GM18870 (cell line): Measurements from ENCODE around the gene MSI2.

Source experiments
- ATAC-seq: cut with Tn5 transposase; IDR thresholded peaks from one replicate; pipeline ENCODE4 v1.9.1; 2021; ENCODE audit warnings: moderate library complexity; ENCODE audit not compliant: unreplicated experiment

MSI2 gene

DNA sequence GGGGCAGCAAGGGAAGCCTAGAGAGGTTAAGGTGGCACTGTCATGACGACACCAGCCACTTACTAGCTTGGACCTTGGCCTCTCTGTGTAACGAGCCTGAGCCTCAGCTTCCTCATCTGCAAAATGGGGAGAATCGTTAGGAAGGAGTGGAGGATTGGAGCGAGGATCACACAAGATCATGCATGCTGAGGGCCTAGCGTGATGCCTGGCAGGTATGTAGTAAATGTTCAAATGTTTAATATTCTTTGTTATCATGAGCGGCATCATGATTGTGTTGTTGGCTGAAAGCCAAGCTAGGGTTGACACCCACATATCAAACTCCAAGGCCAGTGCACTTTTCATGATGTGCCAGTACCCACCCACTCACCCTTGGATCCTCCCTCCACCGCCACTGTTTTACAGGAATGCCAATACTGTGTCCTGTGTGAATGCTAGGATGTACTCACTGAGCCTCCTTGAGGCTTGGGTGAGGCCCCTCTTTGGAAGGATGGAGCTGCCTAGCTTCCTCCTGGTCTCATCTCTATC, 192.5 kb downstream of the MSI2 start:
- ATAC-seq: no peak

DNA sequence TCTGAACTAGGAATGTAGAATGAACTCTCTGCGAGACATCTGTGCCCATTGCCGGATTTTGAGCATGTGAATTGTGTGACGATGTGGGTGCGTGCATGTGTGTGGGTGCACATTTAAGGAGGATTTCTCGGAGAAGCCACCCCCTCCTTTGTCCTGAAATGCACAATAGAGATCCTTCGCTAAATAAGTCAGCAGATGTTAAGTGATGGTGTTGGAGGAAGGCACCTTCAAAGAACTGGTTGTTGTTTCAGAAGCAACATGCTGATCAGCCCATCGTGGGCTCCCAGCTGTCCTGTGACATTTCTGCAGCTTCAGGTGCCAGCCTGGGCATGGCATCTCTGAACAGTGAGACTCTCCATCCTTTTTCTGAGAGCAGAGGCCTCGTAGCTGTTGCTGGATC, 194.9 kb downstream of the MSI2 start:
- ATAC-seq: no peak

DNA sequence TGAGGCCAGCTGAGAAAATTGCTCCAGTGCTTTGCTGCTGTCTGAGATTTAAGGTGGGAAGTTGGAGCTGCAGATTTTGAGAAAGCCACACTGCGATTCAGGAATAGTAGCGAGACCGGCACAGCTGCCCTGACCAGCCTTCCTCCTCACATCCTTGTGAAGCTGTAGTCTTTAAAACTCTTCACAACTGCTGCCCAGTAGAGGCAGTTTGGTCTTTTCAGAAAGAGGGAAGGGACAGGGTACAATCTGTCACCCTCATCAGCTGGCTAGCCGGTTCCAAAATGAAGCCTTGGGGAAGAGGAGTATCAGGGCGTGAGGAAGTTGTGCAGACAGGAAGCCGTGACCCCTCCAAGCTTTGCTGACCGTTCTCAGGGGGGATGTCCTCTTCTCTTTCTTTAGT, 195.3 kb downstream of the MSI2 start:
- no peak for ATAC-seq

DNA sequence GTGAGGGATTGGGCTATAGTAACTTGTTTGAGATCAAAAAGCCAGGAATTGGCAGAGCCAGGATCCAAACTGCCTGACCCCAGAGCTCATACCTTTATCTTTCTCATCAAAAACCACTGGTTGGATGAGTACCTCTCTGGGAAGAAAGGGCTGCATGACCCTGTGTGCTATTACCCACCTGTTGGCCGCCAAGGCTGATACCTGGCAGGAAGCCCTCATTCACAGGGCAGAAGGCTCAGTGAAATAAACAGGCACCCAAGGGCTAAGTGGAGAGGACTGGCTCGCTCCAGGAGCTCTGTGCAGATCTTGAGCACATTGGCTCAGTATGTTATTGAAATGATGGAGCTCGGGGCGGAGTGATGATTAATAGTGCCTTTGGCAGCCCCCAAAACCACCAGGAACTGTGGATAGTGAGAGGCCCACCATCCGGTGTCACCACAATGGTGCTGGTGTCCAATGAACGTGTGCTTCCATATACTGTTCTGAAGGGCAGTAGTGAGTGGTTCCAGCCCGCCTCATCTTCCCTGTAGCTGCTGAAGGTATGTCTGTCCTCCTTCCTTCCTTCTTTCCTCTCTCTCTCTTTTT, 197.6 kb downstream of the MSI2 start:
- ATAC-seq: no peak

DNA sequence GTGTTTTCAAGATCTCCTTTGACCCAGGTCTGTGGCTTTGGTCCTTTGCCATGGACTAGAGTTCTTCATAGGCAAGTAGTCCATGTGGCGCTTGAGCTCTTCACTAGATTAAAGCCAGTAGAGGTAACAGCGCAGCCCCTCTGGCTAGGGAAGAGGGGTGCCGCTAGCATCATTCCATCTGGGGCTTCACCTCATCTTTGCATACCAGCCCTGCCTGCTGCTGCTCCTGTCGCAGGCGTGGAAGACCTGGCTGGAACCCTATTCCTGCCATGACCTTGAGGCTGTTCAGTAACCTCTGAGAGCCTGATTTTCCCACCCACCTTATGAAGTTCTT, 198.4 kb downstream of the MSI2 start:
- ATAC-seq: no peak

DNA sequence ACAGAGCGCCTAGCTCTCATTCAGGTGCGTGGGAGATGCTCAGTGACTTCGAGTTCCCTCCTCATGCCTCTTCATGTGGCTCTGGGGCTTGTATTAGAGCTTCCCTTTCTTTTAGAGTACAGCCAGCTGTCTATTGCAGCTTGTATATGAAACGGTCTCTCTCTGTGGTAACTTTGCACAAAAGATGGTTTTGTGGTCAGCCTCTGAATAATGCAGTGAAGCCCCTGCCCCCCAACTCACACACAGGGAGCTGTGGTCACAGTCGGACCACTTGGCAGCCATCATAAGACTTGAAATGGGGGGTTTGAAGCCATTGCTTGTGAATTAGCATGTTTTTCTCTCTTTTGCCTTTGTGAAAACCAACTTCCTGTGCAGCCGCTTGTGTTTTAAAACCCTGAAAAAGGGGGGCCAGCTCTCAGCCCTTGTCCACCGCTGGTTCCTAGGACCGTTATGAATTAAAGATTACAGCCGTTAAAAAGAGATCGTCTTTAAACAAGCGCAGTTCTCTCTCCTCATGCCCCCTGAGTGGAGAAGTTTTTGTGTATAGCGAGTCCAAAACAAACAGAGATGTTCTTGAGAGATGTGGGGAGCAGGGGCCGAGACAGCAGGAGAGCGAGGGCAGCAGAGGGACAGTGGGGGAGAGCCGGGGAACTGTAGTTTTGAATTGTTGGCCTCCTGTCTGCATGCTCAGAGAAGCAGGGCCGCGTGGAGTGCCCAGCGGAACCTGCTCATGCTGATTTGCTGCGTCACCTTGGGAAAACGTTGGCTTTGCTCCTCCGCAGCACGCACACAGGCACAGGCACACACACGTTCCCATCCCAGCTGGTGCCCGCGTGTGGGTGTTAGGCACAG, 199.0 kb downstream of the MSI2 start:
- peak; percentile 79 for ATAC-seq

DNA sequence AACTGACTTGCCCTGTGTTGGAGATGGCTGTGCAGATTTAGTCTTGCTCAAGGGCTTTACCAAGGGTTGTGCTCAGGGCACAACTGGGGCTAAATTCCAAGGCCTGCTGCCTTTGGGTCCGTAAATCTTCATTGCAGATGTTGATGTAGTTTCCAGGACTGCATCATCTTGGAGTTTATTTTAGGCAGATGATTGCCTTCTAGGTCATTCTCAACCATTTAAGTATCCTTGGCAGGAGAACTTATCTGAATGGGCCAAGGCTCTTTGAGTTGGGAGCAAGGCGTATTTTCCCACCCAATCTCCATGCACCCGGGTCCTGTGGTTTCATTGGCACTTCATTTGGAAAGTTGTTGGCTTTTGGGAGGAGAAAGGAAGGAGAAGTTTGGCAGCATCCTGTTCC, 200.3 kb downstream of the MSI2 start:
- ATAC-seq: no peak

DNA sequence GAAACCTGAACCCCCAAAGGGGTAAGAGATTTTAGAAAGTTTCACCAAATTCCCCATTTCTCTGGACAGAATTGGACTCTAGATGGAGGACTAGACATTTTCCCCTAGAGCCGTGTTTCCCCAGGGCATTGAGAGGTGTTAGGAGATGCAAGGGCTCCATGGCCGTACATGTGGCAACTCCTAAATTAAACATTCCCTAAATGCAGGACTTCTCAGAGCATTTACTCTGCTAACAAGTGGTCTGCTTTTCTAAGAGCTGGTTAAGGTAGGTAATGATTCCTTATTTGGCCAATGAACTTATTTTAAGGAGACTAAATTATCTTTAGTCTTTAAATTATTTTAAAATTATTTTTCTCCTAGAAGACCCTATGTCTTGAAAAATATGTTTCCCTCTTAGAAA, 200.9 kb downstream of the MSI2 start:
- no peak for ATAC-seq

DNA sequence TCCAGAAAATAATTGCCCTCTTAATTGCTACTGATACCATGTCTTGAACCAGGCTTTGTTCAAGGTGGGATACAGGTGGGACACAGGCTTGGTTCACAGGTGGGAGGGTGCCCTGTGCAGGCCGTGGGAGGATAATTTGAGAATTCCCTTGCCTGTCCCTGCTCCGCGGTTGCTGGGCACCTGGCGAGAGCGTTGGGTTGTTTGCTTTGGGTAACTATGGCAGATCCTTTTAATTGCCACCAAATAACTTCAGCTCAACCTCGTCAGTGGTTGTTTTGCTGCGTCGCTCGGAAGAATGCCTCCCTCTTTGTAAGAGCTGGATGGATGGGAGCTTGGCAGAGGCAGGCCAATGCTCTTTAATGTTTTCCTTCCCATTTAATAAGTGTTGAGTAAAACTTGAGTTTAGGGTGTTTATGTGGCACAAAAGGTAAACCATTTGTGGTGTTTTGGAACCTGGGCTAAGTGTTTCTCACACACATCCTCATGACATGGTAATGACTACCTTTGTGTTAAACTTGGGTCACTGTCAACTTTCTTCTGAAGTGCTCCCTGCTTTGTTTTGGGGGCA, 202.5 kb downstream of the MSI2 start:
- no peak for ATAC-seq

DNA sequence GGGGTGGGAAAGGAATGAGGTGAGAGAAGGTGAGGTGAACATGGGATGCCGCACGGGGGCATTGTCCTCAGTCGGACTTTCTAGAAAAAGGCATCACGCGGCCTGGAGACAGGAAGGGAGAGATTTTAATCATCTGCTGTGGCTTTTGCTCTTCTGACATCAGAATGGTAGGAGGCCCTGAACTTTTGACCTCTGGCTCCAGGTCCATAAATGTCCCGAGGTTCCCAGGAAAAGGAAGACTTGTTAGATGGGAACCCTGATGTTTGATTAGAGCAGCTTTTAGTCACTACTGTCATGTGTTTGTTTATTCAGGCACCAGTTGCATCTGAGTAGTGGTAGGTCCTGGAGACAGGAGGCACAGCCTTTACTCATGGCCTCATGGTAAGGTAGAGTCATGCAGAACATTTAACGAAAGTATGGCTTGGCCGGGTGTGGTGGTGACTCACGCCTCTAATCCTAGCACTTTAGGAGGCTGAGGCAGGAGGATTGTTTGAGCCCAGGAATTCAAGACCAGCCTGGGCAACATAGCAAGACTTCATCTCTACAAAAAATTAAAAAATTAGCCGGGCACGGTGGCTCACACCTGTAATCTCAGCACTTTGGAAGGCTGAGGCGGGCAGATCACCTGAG, 203.1 kb downstream of the MSI2 start:
- ATAC-seq: no peak

DNA sequence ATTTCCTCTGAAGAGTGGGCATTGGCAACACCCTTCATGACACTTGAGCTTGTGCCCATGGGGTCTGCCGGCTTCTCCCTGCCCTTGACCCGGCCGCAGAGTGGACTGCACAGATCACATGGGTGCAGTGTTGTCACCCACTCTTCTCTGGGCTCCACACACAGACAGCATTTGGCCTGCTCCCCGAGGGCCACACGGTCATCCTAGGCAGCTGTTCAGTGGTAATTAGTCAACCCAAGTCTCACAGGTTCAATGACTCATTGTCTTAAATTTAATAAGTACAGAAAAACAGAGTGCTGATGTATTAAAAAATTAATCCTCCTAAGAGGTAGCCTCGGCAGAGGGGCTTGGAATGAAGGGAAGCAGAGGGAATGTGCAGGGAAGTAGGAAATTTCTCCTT, 204.8 kb downstream of the MSI2 start:
- ATAC-seq: no peak

DNA sequence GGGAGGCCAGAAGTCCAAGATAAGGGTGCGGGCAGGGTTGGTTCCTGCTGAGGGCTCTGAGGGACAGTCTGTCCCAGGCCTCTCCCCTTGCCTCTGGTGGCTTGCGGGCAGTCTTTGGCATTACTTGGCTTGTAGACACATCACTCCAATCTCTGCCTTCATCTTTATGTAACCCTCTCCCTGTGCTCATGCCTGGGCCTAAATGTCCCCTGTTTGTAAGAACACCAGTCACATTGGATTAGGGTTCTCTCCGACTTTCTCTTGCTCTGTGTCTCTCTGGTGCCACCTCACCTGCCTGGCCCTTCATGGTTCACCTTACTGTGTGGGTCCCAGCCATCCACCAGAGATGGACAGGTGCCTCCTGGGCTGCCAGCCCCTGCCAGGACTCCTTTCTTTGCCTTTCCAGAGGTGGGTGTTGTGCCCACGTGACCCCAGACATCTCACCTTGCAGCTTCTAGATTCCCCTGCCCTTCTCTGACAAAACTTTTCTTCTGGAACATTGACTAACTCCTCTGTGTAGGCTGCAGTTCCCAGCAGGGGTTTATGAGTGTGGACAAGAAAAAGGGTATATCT, 205.8 kb downstream of the MSI2 start:
- no peak for ATAC-seq

DNA sequence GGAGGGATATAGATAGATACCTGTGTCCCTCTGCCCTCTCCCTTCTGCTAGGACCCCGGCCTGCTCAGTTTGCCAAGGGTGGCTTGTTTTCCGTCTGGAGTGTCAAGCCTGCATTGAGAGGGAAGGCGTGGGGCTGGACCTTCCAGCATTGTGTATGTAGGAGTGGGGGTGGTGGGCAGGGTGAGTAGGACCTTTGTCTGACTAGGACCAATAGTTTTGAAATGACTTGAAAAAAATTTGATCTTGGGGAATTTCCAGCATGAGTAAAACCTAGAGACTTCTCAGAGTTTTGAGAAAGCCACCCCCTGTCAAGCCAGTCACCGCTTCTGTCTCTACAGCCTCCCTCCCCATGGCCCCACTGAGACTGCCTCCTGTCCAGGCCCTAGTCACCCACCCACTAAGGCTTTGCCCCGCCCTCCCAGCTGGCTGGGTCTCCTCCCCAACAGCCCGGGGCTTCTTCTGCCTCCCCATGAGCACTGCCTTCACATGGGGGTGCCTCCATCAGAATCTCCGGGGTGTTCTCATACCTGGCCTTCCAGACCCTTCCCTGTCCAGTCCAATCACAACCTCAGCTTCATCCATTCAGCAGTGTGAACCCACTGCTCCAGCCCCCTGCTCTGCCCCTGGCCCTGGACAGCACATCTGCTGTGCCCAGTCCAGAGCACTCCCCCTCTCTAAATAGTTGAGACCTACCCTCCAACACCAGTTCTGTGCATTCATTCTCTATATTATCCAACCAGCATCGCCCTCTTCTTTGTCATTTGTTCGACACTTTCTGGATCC, 207.0 kb downstream of the MSI2 start:
- peak; percentile 83 for ATAC-seq

DNA sequence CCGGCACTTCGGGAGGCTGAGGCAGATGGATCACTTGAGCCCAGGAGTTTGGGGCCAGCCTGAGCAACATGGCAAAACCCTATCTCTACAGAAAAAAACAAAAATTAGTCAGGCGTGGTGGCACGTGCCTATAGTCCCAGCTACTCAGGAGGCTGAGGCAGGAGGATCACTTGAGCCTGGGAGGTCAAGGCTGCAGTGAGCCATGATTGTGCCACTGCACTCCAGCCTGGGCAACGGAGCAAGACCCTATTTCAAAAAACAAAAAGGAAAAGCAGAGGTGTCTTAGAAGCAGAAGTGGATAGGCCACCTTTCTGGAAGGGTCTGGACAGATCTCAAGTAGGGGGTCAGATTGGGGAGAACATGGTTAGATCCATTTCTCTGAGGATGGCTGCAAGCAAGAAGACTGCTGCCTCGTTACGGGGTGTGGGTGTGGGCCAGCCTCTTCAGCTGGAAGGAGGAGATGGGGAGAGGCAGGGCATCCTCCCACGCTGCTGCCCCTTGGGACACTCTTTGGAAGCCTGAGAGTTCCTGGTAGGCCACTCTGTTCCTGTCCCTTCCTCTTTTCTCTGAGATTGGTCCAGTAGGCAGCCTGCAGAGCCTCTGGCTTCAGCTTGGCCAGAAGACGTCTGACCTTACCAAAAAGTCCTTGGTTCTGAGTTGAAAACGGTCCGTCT, 208.0 kb downstream of the MSI2 start:
- no peak for ATAC-seq

DNA sequence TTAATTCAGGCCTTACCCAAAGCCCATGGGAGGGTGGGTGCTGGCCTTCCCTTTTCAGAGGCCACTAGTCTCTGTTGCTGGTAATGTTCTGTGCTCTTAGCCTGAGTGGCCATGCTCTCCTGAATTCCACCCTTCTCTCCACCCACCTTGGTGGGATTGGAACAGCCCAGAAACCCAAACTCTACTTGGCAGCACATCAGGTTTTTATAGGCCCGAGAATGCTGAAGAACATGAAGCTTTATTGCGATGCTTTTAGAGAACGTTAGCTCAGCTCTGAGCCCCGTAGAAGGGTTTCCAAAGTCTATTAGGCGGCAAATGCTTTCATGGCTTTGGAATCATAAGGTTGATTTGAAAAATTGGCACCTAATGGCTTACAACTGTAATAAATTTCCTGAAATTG, 209.3 kb downstream of the MSI2 start:
- ATAC-seq: no peak

DNA sequence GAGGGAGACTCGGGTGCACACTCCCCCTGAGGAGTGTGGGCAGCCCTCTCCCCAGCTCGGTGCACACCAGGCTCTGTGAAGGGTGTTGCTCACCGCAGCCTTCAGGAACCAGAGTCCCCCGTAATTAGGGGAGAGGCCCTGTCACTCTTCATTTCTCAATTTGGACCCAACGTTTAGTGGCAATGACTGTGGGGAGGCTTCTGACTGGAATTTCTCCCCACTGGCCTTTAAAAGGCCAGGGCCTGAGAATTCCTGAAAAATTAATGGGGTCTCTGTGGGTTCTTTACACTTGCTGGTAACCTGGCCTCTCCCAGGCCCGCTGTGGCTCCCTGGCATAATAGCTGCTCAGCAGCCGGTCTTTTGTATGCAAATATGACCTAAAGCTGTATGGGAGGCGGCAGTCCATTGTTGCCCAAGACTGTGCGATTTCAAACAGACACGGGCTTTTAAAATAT, 209.7 kb downstream of the MSI2 start:
- ATAC-seq: no peak

DNA sequence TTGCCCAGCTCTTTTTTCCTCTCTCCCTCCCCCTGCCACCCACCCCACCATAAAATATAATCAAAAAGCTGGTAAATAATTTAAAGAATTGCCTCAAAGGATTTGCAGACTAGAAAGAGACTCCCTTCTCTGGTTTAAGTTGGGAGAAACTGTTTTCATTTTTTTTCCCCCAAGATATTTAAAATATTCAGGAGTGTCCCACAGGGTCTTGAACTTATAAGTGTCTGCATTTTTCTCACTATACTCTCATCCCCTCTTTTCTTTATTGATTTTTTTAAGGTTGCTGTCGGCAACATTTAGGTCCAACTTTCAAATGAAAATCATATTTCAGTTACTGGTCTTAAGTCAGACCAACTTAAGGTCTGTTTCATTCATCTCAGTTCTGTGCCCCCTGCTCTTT, 210.2 kb downstream of the MSI2 start:
- no peak for ATAC-seq

DNA sequence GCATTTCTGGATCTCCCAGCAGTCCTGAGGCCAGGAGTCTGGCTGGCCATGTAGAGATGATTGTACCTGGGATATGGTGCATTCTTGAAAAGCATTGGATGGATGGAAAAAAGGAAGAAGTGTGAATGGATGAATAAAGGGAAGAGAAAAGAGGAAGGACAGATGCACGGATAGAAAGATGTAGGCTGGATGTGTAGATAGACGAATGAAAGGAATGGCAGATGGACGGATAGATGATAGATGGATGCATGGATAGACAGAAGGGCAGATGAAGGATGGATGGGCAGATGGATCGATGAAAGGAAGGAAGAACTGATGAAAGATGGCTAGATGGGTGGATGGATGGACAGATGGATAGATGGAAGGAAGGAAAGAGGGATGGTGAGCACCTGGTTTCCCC, 210.9 kb downstream of the MSI2 start:
- no peak for ATAC-seq

DNA sequence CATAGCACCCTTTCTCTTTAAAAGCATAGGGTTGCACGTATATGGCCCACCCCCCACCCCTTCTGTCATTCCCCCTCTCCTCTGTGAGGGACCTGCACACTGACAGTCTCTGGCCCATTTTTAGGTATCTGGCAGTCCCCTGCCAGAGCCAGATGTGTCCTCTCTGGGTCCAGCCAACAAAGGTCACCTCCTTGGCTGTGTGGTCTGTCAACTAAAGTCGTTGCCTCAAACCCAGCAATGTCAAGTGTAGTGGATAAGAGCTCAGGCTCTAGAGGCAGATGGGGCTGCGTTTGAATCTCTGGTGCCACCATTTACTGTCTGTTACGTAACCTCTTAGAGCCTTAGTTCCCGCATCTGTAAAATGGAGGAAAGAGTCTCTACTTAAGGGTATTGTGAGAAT, 211.5 kb downstream of the MSI2 start:
- no peak for ATAC-seq
